Measurements from ENCODE around the gene RNF121.
A peak's percentile ranks its signal among the peaks of the same experiment; 100 is the strongest.

Gene RNF121

GRCh38 chr11:71913756-71914526, 14.9 kb upstream of the RNF121 start:
- no peak for TF ChIP-seq POLR2A (IDR thresholded peaks at IDR 0.05; ENCODE audit: extremely low read depth, insufficient read length)
- TF ChIP-seq CTCF (IDR thresholded peaks at IDR 0.05; ENCODE audit: low read depth, low read length), result no peak
- TF ChIP-seq, protein P1, sequence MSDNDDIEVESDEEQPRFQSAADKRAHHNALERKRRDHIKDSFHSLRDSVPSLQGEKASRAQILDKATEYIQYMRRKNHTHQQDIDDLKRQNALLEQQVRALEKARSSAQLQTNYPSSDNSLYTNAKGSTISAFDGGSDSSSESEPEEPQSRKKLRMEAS (IDR thresholded peaks at IDR 0.05; ENCODE audit: low read depth, low read length), result no peak
- no peak for DNase-seq (ENCODE audit: low read depth)
- no peak overlapping the region for H3K4me3 ChIP-seq (ENCODE audit: low read depth, low read length)

- DNase-seq (ENCODE audit: low read depth), result no peak
- no peak overlapping the region for H3K4me3 ChIP-seq (ENCODE audit: low read depth, low read length)
- TF ChIP-seq, protein P1 (IDR thresholded peaks at IDR 0.05; ENCODE audit: low read depth, low read length), result no peak
- TF ChIP-seq CTCF (IDR thresholded peaks at IDR 0.05; ENCODE audit: low read depth, low read length) (no peak), MYC (IDR thresholded peaks at IDR 0.05; ENCODE audit: low read depth, low read length) (no peak), POLR2A (IDR thresholded peaks at IDR 0.05; ENCODE audit: extremely low read depth, insufficient read length) (no peak)
Observed at GRCh38 chr11:71914617-71915189, 14.1 kb upstream of the RNF121 start.

DNA sequence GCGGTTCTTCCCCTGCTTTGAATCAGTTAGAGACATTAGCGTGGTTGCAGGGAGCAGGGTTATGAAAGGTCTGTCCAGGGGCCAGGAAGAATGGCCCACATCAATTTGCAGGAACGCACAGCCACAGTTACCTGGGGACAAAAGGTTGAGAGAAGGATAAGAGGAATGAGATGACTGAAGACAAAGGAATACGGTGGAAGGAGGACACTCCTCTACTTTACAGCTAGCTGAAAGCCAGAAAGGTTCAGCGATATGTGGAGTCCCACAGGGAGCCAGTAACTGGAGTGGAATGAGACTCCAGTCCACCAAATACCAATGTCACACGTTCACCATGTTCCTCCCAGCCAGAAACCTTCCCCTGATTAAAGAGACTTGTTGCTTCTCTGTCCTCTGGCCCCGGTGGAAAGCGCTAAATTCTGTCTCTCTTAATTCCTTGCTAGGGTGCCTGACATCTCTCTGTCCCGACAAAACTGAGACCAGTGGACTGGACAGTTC, 11.2 kb upstream of the RNF121 start:
- H3K4me3 ChIP-seq (ENCODE audit: low read depth, low read length), result no peak overlapping the region
- DNase-seq (ENCODE audit: low read depth), result no peak
- TF ChIP-seq POLR2A (IDR thresholded peaks at IDR 0.05; ENCODE audit: extremely low read depth, insufficient read length), result no peak
- TF ChIP-seq, protein P1 (IDR thresholded peaks at IDR 0.05; ENCODE audit: low read depth, low read length), result no peak
- no peak for TF ChIP-seq MYC (IDR thresholded peaks at IDR 0.05; ENCODE audit: low read depth, low read length)
- no peak for TF ChIP-seq CTCF (IDR thresholded peaks at IDR 0.05; ENCODE audit: low read depth, low read length)

DNA sequence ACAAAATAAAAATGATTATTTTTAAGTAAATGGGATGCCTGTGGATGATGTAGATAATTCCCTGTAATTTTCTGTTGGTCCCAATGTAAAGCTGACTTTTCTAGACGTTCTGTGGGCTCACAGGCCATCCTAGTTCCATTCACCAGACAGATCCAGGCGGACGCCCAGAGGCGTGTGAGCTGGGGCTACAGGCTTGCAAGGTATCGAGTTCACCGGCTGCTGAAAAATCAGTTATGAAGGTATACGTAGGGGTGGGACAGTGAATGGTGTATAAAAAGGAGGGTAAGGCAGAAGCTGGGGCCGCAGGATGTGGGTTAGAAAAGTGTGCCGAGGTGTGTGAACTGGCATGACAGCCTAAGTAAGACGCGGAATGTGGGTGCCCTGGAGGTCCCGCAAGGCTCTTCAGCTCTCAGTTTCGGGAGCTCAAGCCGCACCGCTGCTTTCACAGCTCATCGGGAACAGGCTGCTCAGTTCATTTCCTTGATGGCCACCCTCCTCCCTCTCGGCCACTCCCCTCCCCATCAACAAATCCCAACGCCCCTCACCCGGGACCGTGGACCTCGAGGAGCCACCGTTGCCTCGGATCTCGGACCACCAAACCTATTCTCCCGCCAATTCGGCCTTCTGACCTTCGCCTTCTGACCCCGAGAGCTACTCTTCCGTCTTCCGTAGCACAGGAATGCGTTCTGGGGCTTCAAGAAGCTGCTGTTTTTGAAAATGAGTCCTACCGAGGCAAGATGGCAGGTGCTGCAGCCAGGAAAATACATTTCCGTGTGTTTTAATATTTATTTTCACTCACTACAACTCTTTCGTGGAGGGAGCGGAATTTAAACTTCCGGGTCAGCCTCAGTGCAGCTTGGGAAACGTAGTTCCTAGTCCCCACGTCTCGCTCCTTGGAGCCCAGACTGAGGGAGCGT, 768 bp upstream of the RNF121 start, which contains the start of gene XNDC1N:
XNDC1N (minus strand) TSS at position 775 of the 917 bp plus-strand sequence. CDS start 5,241 bp downstream, outside the sequence.
- DNase-seq (ENCODE audit: low read depth), result peak; percentile 92
- no peak for TF ChIP-seq CTCF (IDR thresholded peaks at IDR 0.05; ENCODE audit: low read depth, low read length)
- TF ChIP-seq, protein P1 (IDR thresholded peaks at IDR 0.05; ENCODE audit: low read depth, low read length), result peak; percentile 62
- TF ChIP-seq MYC (IDR thresholded peaks at IDR 0.05; ENCODE audit: low read depth, low read length), result peak; percentile 84
- peak; percentile 74 for TF ChIP-seq POLR2A (IDR thresholded peaks at IDR 0.05; ENCODE audit: extremely low read depth, insufficient read length)
- peak within 1 kb of the TSS; percentile 97 for H3K4me3 ChIP-seq (ENCODE audit: low read depth, low read length)

DNA sequence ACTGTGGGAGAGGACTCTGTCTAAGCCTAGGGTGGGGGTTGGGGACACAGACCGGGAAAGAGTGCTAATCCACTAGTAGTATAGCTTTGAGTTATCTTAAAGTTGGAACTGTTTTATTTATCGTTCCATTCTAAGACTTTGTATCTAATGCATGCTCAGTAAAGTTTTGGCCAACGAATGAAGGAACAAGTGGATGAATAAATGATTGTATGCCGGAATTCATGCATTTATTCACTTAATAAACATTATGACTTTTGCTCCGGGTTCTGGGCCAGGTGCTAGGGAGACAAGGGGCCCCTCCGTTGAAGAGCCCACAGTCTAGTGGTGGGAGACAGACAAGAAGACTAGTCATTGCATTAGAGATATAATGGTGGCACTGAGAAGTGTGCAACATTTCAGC, 645 bp downstream of the RNF121 start:
- DNase-seq (ENCODE audit: low read depth), result no peak
- peak overlapping the region; percentile 97 for H3K4me3 ChIP-seq (ENCODE audit: low read depth, low read length)
- no peak for TF ChIP-seq POLR2A (IDR thresholded peaks at IDR 0.05; ENCODE audit: extremely low read depth, insufficient read length)
- TF ChIP-seq CTCF (IDR thresholded peaks at IDR 0.05; ENCODE audit: low read depth, low read length), result no peak
- TF ChIP-seq, protein P1 (IDR thresholded peaks at IDR 0.05; ENCODE audit: low read depth, low read length), result no peak
- TF ChIP-seq MYC (IDR thresholded peaks at IDR 0.05; ENCODE audit: low read depth, low read length), result no peak

Measured in NB4 (cell line).